ENCODE data around the gene DPP9. TPM values are rescaled to one million over a fixed set of nuclear protein-coding genes. Genes with fewer than 3 reads are reported as not detected.

The DPP9 gene
- total RNA-seq, 2 donors from 2014 or later, result 36.2 to 50.4 TPM

- Histone ChIP-seq H3K27ac (peak overlapping the region; percentile 19 to 53), H3K27me3 (no peaks in the 10 kb centered on the region), H3K4me3 (no peak overlapping the region), H3K36me3 (peaks cover 7% of the 10 kb centered on the region), H3K9me3 (no peaks in the 10 kb centered on the region), H3K4me1 (peaks cover 0 to 27% of the 10 kb centered on the region in 2 donors)
- no peak for TF ChIP-seq CTCF (IDR thresholded peaks at IDR 0.05)
- DNase-seq (ENCODE audit: low spot score), result peak; percentile 62
Observed at GRCh38 chr19:4647676-4648644, 75.7 kb downstream of the DPP9 start.

GRCh38 chr19:4645718-4646117 lies 77.9 kb downstream of the DPP9 start:
- TF ChIP-seq CTCF (IDR thresholded peaks at IDR 0.05), result no peak
- DNase-seq (ENCODE audit: low spot score), result no peak
- H3K4me1 ChIP-seq, result peaks cover 0 to 30% of the 10 kb centered on the region in 2 donors
- no peaks in the 10 kb centered on the region for H3K36me3 ChIP-seq
- H3K27ac ChIP-seq, result no peak overlapping the region
- H3K9me3 ChIP-seq, result no peaks in the 10 kb centered on the region
- no peak overlapping the region for H3K4me3 ChIP-seq
- no peaks in the 10 kb centered on the region for H3K27me3 ChIP-seq

GRCh38 chr19:4642625-4643024 lies 81.0 kb downstream of the DPP9 start:
- no peak overlapping the region for H3K27ac ChIP-seq
- peaks cover 0 to 26% of the 10 kb centered on the region in 2 donors for H3K4me1 ChIP-seq
- no peaks in the 10 kb centered on the region for H3K27me3 ChIP-seq
- no peak for TF ChIP-seq CTCF (IDR thresholded peaks at IDR 0.05)
- no peak for DNase-seq (ENCODE audit: low spot score)
- no peaks in the 10 kb centered on the region for H3K9me3 ChIP-seq
- H3K4me3 ChIP-seq, result no peak overlapping the region
- no peaks in the 10 kb centered on the region for H3K36me3 ChIP-seq

GRCh38 chr19:4641132-4641531 lies 82.5 kb downstream of the DPP9 start:
- DNase-seq (ENCODE audit: low spot score), result no peak
- Histone ChIP-seq H3K36me3 (no peaks in the 10 kb centered on the region), H3K27ac (no peak overlapping the region), H3K9me3 (no peaks in the 10 kb centered on the region), H3K27me3 (no peaks in the 10 kb centered on the region), H3K4me3 (no peak overlapping the region), H3K4me1 (peaks cover 0 to 32% of the 10 kb centered on the region in 2 donors)
- no peak for TF ChIP-seq CTCF (IDR thresholded peaks at IDR 0.05)

- Histone ChIP-seq H3K9me3 (no peaks in the 10 kb centered on the region), H3K27ac (peak overlapping the region in 1 of 2 donors; percentile 59), H3K4me1 (peaks cover 0 to 39% of the 10 kb centered on the region in 2 donors), H3K4me3 (peak overlapping the region; percentile 53 to 59), H3K27me3 (no peaks in the 10 kb centered on the region), H3K36me3 (no peaks in the 10 kb centered on the region)
- no peak for TF ChIP-seq CTCF (IDR thresholded peaks at IDR 0.05)
- no peak for DNase-seq (ENCODE audit: low spot score)
Observed at GRCh38 chr19:4640247-4641000, 83.2 kb downstream of the DPP9 start.

All from right atrium auricular region (tissue), 2 donors.